OCI-LY1 (cell line): Measurements from ENCODE around the gene UGT1A10.

Experiments used
- EZH2 ChIP-seq: fragments of 200-600 bp; sonication (generic), shearing (Covaris generic); IDR thresholded peaks from 2 replicates; pipeline ENCODE4 v1.8.0; 2017; ENCODE audit warnings: borderline replicate concordance, mixed run types, mild to moderate bottlenecking, antibody characterized with exemption, low read length, moderate library complexity, mixed read lengths
- TF ChIP-seq, protein P1 (sequence below): fragments of 200-600 bp; sonication (generic), shearing (Covaris generic); IDR thresholded peaks from 2 replicates; pipeline ENCODE4 v1.5.1; 2017; ENCODE audit warnings: mild to moderate bottlenecking, antibody characterized with exemption, low read length, moderate library complexity, mixed read lengths

DNA sequence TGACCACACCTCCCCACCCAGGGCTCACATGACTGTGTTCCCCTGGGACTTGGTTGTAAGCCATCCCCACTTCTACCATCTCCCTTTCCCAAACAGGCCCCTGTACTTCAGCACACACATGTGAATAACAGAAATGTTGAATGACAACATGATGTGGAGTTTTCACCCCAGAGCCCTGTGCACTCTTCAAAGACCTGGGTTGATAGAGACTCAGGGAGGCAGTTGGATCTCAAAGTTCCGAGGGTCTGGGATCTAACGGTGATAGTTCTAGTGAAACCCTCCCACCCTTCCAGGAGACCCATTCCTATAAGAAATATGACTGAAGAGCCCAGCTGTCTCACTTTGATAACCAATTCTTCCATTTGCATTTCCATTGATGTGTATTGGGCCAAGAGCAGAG lies 141.8 kb downstream of the UGT1A10 start, which contains the start of gene MROH2A:
- TF ChIP-seq, protein P1, sequence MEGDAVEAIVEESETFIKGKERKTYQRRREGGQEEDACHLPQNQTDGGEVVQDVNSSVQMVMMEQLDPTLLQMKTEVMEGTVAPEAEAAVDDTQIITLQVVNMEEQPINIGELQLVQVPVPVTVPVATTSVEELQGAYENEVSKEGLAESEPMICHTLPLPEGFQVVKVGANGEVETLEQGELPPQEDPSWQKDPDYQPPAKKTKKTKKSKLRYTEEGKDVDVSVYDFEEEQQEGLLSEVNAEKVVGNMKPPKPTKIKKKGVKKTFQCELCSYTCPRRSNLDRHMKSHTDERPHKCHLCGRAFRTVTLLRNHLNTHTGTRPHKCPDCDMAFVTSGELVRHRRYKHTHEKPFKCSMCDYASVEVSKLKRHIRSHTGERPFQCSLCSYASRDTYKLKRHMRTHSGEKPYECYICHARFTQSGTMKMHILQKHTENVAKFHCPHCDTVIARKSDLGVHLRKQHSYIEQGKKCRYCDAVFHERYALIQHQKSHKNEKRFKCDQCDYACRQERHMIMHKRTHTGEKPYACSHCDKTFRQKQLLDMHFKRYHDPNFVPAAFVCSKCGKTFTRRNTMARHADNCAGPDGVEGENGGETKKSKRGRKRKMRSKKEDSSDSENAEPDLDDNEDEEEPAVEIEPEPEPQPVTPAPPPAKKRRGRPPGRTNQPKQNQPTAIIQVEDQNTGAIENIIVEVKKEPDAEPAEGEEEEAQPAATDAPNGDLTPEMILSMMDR, result no peak
- TF ChIP-seq EZH2, result no peak
